DLD1 (cell line): ENCODE data around the gene BMPR1B.

Source experiments
- in situ Hi-C: cut with HindIII; loops from 2 replicates; pipeline ENCODE4 v1.10.0; 2017; ENCODE audit warnings: low sequenced_read_pairs

The BMPR1B gene

GRCh38 chr4:94944726-94945125, 187.0 kb downstream of the BMPR1B start:
- in situ Hi-C loops, result no loop called here

GRCh38 chr4:94947681-94948108, 189.9 kb downstream of the BMPR1B start:
- in situ Hi-C loops, result no loop called here

DNA sequence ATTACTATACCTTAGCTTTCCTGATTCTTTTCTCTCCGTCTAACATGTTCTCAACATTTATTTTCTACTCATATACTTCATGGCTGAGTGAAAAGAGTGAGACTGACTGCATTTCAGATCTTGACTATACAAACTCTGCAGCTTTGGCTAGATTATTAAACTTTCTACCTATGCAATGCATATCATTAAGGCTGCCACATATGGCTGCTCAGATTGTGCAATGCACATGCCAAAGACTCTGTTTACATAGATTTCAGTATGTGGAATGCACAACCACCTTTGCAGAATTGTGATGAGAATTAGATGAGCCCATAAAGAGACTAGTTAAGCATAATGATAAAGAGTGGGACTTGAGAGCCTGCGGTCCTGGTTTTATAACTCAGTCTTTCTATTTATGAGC, 196.5 kb downstream of the BMPR1B start:
- in situ Hi-C loops, result no loop called here

GRCh38 chr4:94957030-94957429, 199.3 kb downstream of the BMPR1B start:
- in situ Hi-C loops, result no loop called here

DNA sequence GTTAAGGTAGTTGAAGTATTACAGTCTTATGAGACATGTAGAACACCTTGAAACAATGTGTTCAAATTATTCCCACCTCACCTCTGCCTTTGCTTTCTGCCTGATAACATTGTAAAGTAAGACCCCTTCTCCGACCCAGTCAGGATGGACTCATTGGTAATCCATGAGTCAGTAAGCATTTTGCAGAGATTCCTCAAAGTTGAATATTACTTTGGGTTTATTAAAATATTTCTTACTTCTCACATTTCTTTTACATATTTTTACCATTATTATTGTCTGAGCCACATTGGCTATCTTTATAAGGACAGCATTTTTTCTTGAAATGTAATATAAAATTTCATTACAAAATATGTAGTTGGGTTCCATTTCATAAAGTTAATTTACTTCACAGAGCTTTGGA, 201.6 kb downstream of the BMPR1B start:
- in situ Hi-C loops, result no loop called here

GRCh38 chr4:94960708-94961107, 203.0 kb downstream of the BMPR1B start:
- in situ Hi-C loops, result no loop called here

DNA sequence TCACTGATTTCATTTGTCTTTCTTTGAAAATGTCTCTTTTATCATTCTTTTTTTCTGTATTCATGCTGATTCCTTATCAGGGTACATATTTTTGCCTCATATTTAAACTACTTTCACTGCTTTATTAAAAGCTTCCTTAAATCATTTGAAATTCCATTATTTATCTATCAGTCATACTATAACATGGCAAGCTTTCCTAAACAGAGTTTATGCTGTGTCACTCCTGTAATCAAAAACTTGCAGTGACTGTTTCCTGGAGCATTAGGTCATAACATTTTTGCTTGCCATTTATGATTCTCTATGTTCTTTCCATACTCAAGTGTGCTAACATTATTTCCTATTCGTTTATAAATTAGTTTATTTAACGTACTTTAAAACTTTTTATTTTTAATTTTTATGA, 203.7 kb downstream of the BMPR1B start:
- in situ Hi-C loops, result no loop called here

- in situ Hi-C loops, result no loop called here
These were observed 204.7 kb downstream of the BMPR1B start for GRCh38 chr4:94962484-94962883.

- in situ Hi-C loops, result no loop called here
These were observed 208.1 kb downstream of the BMPR1B start for GRCh38 chr4:94965852-94966251.

DNA sequence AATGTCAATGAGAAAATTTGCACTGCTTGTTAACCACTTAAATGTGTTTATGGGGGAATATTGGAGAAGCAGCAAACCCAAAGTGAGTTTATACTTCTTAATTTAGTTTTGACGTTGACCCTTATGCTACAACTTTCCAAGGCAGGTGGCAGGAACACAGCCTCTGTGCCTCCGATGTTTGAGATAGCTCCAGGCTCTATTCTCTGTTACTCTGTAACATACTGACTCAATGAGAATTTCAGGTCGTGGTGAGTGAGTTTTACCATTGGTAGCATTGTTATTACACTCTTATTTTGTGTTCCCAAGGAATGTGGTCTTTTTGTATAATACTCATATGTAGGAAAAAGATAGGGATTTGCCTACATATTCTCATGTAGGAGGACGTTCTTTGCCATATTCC, 210.7 kb downstream of the BMPR1B start:
- in situ Hi-C loops, result no loop called here

DNA sequence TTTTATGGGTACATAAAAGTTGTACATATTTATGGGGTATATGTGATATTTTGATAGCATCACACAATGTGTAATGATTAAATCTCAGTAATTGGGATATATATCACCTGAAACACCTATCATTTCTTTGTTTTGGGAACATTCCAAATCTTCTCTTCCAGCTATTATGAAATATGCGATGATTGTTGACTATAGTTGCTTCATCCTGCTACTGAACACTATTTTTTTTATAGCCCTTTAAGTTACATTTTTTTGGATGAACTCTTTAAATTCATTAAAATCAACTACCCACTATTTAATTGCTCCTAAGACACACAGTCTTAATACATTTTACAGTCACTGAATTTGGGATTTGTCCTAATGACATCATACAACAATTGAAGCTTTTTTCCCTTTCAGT, 212.9 kb downstream of the BMPR1B start:
- in situ Hi-C loops, result no loop called here

DNA sequence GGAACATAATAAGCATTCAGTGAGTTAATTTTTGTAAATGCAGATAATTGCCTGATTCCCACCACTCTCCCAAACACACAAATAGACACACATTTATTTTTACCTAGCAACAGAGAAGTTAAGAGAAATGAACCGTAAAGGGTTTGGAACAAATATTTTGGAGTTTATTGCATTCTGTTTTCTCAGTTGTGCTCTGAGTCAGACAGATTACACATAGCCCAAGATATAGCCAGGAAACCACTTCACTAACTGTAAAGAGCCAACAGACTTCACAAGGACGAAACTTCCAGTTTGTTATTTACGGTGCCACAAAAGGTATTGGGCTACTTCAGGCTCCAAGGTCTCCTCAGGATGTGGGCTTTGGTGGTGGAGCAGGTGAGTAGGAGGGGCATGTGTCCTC, 217.0 kb downstream of the BMPR1B start:
- in situ Hi-C loops, result no loop called here

- in situ Hi-C loops, result no loop called here
These were observed 218.7 kb downstream of the BMPR1B start for GRCh38 chr4:94976371-94977011.

GRCh38 chr4:94978904-94979303, 221.1 kb downstream of the BMPR1B start:
- in situ Hi-C loops, result no loop called here

DNA sequence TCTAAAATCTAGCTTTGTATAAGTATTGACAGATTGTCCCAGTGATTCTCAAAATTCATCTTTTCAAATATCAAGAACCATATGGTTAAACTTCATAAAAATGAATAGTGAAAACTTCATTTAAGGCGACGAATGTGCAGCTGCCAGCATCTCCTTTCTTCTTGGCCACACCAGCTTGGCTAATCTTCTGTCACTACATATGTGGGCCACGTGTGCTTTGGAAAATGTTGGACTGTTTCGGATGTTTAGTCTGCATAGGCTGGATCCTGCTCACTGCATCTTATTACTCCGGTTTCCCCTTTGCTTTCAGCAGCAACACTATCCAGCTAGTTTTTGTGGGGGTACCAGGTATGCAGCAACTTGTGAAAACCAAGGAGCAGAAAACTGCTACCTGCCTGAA, 221.9 kb downstream of the BMPR1B start:
- in situ Hi-C loops, result no loop called here

DNA sequence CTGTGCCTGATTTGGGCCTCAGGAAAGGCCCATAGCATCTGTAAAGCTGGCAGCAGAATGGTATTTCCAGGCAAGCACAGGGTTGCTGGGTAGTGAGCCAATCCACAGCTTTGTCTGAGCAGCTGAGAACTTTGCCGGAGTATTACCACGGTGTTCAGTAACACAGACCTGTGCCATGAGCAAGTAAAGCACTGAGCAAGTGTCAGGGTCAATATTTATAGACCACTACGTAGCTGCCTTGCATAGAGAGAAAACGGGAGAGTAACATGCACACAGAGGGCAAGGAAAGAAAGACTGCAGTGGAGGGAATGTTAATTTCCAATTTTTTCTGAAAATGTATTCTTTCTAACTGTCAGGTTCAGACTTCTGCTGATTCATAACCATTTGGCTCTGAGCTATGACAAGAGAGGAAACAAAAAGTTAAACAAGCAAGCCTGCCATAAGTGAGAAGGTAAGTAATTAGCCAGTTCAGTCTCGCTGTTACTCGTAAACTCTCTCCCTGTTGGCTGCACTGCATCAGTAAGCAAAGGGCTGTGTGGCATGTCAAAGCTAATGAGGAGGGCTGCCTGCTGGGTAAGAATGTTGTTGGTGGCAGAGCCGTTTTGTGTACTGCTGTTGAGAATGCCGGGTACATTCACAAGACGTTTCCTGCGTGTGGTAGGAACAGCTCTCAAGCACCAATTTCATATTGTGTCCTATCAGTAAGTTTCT, 238.1 kb downstream of the BMPR1B start:
- in situ Hi-C loops, result no loop called here

GRCh38 chr4:95000076-95000648, 242.4 kb downstream of the BMPR1B start:
- in situ Hi-C loops, result no loop called here

DNA sequence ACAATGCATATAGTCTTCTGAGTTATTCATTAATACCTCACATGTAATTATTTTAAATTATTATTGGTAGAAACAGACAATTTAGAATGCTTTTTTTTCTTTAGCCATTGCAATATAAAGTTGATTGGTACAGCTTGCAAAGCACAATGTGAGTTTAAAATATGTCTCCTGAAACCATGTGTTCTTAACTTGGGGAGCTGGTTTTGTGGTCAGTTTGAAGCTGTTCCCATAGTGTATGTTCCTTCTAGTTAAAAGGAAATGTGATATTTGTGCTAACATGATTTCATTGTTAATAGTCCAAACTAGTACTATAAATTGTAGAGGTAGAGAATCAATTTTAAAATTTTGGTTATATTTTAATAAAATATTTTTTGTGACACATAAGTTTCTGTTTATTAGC, 247.2 kb downstream of the BMPR1B start:
- in situ Hi-C loops, result no loop called here

DNA sequence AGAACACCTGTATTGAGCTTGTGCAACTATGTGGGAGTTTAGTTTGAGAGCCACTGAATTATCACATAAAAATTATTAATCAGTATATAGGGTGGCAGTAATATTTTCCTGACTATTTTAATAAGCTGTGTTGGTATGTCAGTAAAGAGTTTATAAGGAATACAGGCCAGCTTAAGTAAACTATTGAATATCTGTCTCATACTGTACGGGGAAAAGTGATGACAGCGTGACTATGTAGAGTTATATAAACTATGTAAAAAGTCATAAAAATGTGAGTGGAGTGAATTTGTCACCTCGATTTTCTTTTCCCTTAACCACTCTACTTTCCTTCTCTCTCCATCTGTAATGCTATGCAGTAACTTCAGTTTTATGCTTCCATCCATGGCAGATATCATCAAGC, 250.2 kb downstream of the BMPR1B start:
- in situ Hi-C loops, result no loop called here

DNA sequence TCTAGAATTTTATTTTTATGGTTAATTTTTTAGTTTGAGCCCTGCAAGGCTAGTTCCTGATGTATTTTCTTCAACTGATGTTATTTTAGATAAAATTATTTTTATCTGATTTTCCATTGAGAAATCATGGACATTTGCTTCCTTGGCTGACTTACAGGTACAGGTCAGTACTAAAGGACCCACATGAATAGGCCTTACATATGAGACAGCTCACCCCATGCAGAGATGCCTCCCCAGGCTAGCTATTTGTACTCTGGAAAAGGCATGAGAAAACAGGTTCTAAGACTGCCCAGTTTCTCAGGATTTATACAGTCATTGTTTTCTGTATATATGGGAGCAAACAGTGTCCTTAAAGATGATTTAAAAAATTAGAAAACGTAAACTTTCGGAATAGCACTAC, 255.5 kb downstream of the BMPR1B start:
- in situ Hi-C loops, result no loop called here

DNA sequence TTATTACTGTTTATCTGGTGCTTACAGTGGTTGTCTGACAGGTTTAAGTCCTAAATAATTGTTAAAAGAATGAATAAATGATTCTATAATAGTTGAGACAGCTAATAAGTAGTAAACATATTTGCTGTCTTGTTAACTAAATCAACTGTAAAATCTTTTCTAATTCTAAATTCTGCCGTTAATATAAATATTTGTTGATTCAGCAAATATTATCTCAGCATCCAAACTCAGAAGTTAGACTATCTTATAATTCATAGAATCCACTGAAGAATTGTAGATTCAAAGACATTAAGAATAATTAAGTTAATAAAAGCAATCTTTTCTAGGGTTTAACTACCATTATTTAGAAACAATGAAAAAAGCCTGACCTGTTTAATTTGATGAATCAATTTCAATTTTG, 256.3 kb downstream of the BMPR1B start:
- in situ Hi-C loops, result no loop called here

DNA sequence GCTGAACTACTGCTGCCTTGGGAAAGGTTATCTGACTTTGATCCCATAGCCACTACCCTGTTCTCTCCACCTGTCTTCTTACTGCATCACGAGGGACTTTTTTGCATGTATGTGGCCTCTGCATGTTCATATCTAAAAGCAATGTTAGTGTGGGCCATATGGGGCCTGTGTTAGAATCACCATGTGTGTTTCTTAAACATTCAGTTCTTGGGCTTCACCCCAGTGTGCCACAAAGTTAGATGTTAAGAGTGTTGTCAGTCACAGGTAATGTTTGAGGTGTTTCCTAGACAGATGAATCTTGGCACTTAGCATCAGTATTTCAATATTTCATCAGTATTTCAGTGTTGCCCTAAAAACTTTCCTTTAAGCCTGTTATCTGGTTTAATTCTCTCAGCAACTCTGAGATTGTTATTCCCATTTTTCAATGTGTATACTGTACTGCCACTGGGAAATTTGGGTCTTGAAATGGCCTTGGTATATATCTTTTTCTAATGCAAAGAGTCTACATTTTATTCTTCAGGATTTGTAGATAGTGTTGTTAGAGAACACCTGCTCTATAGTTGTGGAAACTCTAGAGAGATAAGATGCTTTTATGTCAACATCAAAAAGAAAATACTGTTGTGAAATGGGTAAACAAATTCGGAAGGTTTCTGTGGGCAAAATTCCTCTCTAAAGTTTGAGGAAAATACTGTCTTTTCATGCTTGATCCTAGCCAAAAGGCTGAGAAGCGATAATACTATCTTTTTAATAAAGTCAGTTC, 259.7 kb downstream of the BMPR1B start:
- in situ Hi-C loops, result no loop called here
